Cerebellar nuclear complex (tissue), 1 donor: ENCODE results near the gene ABLIM2.

Source experiments
- DNase-seq, 2 experiments: peaks; one replicate each; lab custom pipeline; 2025; lab: John Stamatoyannopoulos, UW

ABLIM2 gene

DNA sequence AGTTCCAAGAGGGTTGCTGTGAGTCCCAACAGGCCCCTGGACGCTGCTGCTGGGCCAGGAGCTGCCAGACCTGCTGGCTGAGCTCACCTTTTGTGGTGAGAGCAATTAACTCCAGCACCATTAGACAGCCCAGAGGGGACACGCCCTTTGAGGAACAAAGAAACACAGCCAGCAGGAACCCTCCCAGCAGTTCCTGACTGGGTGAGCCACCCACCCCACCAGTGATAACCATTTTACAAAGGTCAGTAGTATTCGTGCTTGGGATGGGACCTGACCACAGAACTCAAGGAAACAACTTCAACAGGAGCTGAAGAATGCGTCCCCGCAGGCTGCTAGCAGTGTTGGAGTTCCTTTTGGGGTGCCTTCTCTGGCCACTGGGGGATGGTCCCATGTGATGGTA is 180.1 kb downstream of the ABLIM2 start:
- no peak for DNase-seq

GRCh38 chr4:7976634-7977033 is 182.0 kb downstream of the ABLIM2 start:
- no peak for DNase-seq

DNA sequence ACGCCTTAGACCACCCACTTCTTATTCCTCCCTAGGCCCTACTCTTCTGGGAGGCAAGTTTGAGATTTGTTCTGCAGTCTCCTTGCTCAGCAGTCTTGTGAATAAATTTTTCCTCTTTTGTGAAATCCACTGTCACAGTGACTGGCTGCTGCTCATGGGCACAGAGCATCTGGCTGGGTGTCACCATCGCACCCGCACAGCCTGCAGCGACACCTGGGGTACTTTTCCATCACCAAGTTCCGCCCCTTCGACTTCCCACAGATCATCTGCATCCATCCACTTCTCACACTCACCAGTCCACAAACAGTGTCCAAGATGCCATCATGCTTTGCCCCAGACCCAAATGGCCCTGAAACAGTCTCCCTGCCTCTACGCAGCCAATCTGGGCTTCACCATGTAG is 182.6 kb downstream of the ABLIM2 start:
- no peak for DNase-seq

GRCh38 chr4:7974425-7974824 is 184.2 kb downstream of the ABLIM2 start:
- DNase-seq, result no peak

- no peak for DNase-seq
Measured at GRCh38 chr4:7973545-7973981, 185.1 kb downstream of the ABLIM2 start.

- no peak for DNase-seq
Measured at GRCh38 chr4:7971881-7972500, 186.6 kb downstream of the ABLIM2 start.

- DNase-seq, result no peak
Measured at GRCh38 chr4:7971159-7971631, 187.4 kb downstream of the ABLIM2 start.

GRCh38 chr4:7970361-7970946 is 188.2 kb downstream of the ABLIM2 start:
- no peak for DNase-seq

DNA sequence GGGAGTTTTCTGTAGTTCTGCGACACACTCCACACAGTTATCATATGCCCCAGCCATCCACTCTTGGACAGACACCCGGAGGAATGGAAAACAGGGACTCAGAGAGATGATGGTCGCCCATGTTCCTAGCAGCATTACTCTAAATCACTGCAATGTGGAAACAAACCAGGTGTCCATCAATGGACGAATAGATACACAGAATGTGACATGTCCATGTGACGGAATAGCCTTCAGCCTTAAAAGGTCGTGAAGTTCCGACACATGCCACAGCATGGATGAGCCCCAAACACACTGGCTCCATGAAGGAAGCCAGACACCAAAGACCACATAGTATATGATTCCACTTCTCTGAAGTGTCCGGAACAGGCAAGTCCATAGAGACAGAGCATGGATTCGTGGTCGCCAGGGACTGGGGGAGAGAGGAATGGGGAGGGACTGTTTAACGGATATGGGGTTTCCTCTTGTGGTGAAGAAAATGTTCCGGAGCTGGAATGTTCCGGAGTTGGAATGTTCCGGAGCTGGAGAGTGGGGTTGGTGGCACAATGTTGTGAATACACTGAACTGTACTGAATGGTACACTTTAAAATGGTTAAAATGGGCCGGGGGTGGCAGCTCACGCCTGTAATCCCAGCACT is 190.2 kb downstream of the ABLIM2 start:
- no peak for DNase-seq

DNA sequence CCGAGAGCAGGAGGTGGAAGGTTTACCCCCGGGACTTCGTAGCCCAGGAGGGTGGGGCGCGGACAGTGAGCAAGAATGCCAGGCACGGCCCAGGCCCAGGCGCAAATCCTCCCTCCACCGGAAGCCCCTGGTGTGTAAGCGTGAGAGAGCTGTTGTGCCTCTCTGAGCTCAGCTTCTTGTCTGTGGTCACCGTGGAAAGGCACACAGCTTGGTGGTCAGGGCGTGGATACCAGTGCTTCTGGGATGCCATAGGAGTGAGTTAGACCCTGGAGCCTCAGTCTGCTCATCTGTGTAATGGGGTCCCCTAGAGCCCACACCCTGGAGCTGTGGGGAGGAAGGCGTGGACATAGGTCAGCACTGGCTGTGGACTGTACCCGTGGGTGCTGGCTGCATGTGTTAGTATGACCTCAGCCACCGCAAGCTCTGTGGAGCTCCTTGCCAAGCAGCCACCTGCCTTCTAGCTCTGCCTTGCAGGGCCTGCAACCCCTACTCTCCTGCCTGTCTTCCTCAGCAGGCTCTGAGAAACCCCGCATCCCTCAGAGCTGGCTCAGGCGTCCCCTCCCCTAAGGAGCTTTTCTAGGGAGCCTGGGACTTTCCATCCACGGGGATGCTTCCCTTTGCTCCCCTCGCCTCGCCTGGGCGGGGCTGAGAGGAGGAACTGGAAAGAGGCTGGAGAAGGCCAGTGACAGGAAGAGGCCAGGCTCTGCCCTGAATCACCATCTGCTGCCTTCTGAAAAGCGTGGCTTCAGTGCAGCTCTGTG is 190.9 kb downstream of the ABLIM2 start:
- peak; percentile 10 to 72 for DNase-seq

DNA sequence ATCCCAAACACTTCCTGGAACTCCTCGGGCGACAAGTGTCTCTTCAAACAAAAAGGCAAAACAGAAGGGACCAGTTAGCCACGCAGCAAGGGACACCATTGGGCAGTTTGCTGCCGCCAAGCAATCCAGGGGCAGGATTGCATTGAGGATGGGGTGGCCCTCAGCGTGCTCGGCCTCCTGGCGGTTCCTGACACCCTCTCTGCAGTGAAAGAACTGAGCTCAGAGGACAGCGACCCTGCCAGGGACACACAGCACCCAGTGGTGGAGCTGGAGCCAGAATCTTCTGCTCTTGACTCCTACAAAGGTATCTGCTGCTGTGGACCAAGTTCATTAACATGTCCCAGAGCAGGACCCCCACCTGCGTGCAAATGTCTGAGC is 191.6 kb downstream of the ABLIM2 start:
- DNase-seq, result no peak

DNA sequence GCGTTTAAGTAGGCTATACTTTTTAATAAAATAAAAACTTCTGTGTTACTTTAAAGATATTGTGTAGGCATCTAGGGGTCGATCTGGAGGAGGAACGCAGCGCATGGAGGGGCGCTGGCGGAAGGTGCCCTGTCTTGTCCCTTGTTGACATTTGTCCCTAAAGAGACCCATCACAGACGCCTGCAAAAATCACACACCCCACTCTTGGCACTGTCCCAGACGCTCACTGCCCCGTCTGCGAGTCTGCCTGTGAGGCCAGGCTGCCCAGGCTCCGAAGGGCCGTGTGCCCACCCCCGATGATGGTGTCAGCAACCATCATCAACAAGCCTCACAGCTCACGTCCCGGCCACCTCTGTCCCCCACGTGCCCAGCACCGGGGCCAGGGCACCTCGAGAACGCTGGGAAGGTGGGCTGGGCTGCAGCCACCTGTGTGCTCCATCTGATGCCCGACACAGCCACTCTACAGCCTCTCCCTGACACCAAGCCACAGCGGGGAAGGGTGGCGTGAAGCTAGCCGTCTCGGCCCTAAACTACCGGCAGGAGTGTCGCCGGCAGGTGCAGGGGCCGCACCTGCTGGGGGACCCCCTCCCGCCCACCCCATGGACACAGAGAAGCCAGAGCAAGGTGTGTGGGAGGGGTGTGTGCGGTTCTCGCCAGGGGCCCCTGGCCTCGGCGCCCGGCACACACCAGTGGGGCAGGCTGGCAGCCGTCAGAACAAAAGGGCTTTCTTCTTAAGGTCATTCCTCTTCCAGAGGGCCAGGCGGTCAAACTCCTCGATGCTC is 192.1 kb downstream of the ABLIM2 start:
- no peak for DNase-seq

DNA sequence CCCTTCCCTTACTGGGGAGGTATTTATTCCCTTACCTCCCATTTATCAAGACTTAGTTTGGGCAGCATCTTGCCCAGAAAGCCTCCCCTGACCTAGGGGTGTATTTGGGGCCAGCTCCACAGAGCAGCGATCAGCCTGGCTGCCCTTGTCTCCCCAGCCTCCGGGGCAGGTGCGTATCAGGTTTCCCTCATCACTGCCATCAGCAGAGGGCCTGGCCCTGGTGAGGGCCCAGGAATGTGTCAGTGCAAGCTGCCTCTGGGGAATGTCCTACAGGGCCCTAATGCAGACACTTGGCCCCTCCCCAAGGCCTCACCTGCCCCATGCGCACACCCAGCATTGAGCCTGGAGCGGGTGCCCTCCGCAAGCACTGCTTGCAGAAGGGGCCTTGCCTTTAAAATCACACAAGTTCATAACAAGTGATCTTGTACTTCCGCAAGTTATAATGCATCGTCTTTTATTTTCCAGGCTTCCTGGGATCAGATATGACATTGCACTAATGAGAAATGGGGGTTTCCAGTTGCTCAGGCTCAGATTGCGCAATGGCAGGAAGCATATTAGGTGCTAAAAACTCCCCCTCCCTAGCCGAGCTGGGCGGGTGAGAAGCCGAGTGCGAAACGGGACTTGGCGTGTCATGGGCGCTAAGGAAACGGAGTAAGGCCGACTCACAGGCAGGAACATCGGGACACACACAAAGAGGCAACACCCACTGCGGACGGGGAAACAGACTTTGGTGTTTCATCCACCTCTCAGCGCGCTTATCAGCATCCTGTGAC is 193.5 kb downstream of the ABLIM2 start:
- DNase-seq, result no peak

DNA sequence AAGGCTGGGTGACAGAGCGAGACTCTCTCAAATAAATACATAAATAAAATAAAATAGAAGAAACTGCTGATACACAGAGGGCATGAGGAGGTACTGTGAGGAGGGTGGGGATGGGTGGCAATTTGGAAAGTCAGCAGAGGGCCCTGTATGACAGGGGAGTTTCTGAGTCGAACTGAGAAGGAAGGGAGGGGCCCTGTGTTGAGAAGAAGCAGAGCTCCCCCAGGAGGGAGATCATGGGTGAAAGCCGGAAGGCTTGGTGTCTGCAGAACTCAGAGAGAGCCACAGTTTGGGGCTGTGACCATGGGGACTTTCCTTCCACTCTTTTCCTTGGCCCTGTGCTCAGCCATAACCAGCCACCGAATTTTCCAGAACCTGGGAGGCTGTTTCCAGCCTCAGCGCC is 194.2 kb downstream of the ABLIM2 start:
- DNase-seq, result no peak

GRCh38 chr4:7963691-7964090 is 194.9 kb downstream of the ABLIM2 start:
- DNase-seq, result no peak

DNA sequence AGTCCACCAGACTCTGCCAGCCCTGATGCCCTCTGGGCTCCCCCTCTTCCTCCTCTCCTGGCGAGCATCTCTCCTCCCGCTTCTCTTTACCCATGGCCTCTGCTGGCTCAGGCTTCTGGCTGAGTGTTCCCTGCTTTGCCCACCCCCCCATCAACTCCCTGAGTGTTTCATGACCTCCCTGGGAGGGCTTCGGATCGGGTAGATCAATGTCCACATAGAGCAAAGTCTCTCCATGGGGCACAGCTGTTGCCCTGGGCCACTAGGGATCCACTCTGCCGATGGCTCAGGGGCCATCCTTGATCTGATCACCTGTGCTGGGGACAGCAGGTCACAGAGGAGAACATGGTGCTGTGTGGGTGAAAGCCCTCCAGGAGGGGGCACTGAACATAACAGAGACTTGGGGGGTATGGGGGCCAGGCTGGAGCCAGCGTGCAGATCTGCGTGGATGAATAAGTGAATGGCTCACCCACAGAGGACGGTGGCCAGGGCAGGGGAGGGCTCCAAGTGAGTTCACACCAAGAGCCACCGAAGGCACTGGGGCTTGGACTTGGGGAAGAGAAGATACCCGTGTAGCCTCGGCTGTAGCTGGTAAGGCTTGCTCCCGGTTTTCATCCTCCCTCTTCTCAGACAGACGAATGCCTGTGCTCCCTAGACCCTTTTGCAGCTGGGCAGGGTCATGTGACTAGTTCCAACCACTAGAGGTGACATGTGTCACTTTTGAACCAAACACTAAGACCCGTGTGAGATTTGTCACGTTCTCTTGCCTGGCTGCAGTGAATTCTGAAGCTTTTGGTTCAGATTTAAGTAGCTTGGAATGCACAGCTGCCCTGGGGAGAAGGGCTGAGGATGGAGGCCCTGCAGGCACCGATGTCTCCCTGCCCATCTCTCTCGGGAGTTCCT is 195.8 kb downstream of the ABLIM2 start:
- no peak for DNase-seq

- DNase-seq, result no peak
Measured at GRCh38 chr4:7960790-7961655, 197.6 kb downstream of the ABLIM2 start.

- no peak for DNase-seq
Measured at GRCh38 chr4:7960017-7960789, 198.4 kb downstream of the ABLIM2 start.
